ENCODE measurements around the gene CCDC9B. TPM values are rescaled to one million over a fixed set of nuclear protein-coding genes. Genes with fewer than 3 reads are reported as not detected.

Gene CCDC9B
- total and polyA plus RNA-seq, 11 donors, result 38.0 to 165 (median 119) TPM

GRCh38 chr15:40283615-40284300 is 57.0 kb downstream of the CCDC9B start:
- Histone ChIP-seq H3K27ac (no peak overlapping the region), H3K4me1 (peaks cover 0 to 57% (median 30%) of the 10 kb centered on the region in 12 donors), H3K27me3 (peaks cover 19 to 55% (median 39%) of the 10 kb centered on the region in 9 donors), H3K9me3 (no peaks in the 10 kb centered on the region), H3K36me3 (peaks cover 0 to 18% (median 0%) of the 10 kb centered on the region in 9 donors), H3K4me3 (no peak overlapping the region)
- DNase-seq, result peak in 2 of 5 donors; percentile 20 to 45
- WGBS, 4 donors, result 53 to 73% (median 54%) methylated on average over 13 to 33 of the region's 33 CpGs
- ATAC-seq, result no peak
- intact Hi-C loops (cut with DNase I), result loop anchor here in 1 of 10 donors (2.0 kb wide), 1 partner anchor 19 kb away; no protein-coding TSS in a partner anchor
- TF ChIP-seq CTCF (IDR thresholded peaks at IDR 0.05) (no peak), POLR2A (IDR thresholded peaks at IDR 0.05) (no peak)

GRCh38 chr15:40282869-40283614 is 57.7 kb downstream of the CCDC9B start, which contains the start of gene ANKRD63:
TSS of gene ANKRD63 (minus strand) at chr15:40283064. CDS start at chr15:40282586, 478 bp downstream.
- Histone ChIP-seq H3K27me3 (peaks cover 19 to 57% (median 45%) of the 10 kb centered on the region in 9 donors), H3K4me1 (peaks cover 0 to 55% (median 30%) of the 10 kb centered on the region in 12 donors), H3K4me3 (peak within 1 kb of the TSS; percentile 11 to 64 (median 50)), H3K27ac (no peak within 1 kb of the TSS), H3K36me3 (peaks cover 0 to 11% (median 0%) of the 10 kb centered on the region in 9 donors), H3K9me3 (no peaks in the 10 kb centered on the region)
- intact Hi-C loops (cut with DNase I), result no loop called here
- ATAC-seq, result peak in 2 of 4 donors; percentile 3 to 34
- peak in 2 of 5 donors; percentile 23 to 76 for DNase-seq
- TF ChIP-seq POLR2A (IDR thresholded peaks at IDR 0.05) (no peak), CTCF (IDR thresholded peaks at IDR 0.05) (no peak)
- 9 to 18% (median 11%) methylated on average over 23 to 76 of the region's 76 CpGs for WGBS, 4 donors

GRCh38 chr15:40282147-40282868 is 58.4 kb downstream of the CCDC9B start:
- WGBS, 4 donors, result 0 to 4% (median 1%) methylated on average over 1 to 92 of the region's 92 CpGs
- Histone ChIP-seq H3K27me3 (peaks cover 19 to 62% (median 48%) of the 10 kb centered on the region in 9 donors), H3K9me3 (no peaks in the 10 kb centered on the region), H3K27ac (no peak overlapping the region), H3K4me1 (peaks cover 0 to 62% (median 30%) of the 10 kb centered on the region in 12 donors), H3K36me3 (peaks cover 0 to 6% (median 0%) of the 10 kb centered on the region in 9 donors), H3K4me3 (peak overlapping the region; percentile 11 to 64 (median 50))
- peak; percentile 16 to 54 (median 37) for TF ChIP-seq CTCF (IDR thresholded peaks at IDR 0.05)
- no peak for TF ChIP-seq POLR2A (IDR thresholded peaks at IDR 0.05)
- DNase-seq (peak in 3 of 5 donors; percentile 37 to 79 (median 56)), ATAC-seq (peak in 2 of 4 donors; percentile 27 to 43)
- intact Hi-C loops (cut with DNase I), result no loop called here
